GM19043 (cell line): ENCODE data around the gene BEST1.

Experiments used
- ATAC-seq: cut with Tn5 transposase; IDR thresholded peaks from one replicate; pipeline ENCODE4 v1.9.1; 2021; ENCODE audit warnings: low read depth; ENCODE audit not compliant: unreplicated experiment

BEST1 gene

GRCh38 chr11:62011881-62012280 is 61.7 kb downstream of the BEST1 start:
- ATAC-seq: no peak

GRCh38 chr11:62012451-62012831 is 62.3 kb downstream of the BEST1 start:
- no peak for ATAC-seq

- no peak for ATAC-seq
These were observed 62.8 kb downstream of the BEST1 start for GRCh38 chr11:62012832-62013461.
